Measurements from ENCODE around the gene PPIL4.

PPIL4 gene

GRCh38 chr6:149456311-149457021, 89.4 kb downstream of the PPIL4 start:
- DNase-seq, result no peak

GRCh38 chr6:149455031-149455732, 90.7 kb downstream of the PPIL4 start:
- DNase-seq, result no peak
